Lower leg skin (tissue), 3 donors: ENCODE data around the gene ASIC4.

Source experiments
- CTCF ChIP-seq, 3 donors: fragments of 450-650 bp; IDR thresholded peaks; one replicate each; pipeline ENCODE4 v1.5.1; 2016; ENCODE audit warnings: antibody characterized with exemption in 3 of 3, mild to moderate bottlenecking in 3 of 3, moderate library complexity in 2 of 3
- POLR2A ChIP-seq, 2 donors: fragments of 450-650 bp; IDR thresholded peaks; one replicate each; pipeline ENCODE4 v1.6.1; 2016 to 2017; ENCODE audit warnings: antibody characterized with exemption in 2 of 2, mild to moderate bottlenecking in 1 of 2, moderate library complexity in 1 of 2

GRCh38 chr2:219524817-219525216, 10.5 kb downstream of the ASIC4 start:
- TF ChIP-seq CTCF (IDR thresholded peaks at IDR 0.05) = no peak
- no peak for TF ChIP-seq POLR2A (IDR thresholded peaks at IDR 0.05)
